IPS-NIHi7 (cell line): ENCODE results near the gene MBOAT1.
"Not testable (repeated sequence)": the region's sequence is repeated elsewhere in the genome, so short reads cannot be mapped to it uniquely, and the experiment has no call there.

Experiments
- DNase-seq: peaks from one replicate; pipeline ENCODE4 v3.0.0; 2012; ENCODE audit warnings: mixed read lengths; ENCODE audit errors: extremely low spot score

MBOAT1 gene, protein sequence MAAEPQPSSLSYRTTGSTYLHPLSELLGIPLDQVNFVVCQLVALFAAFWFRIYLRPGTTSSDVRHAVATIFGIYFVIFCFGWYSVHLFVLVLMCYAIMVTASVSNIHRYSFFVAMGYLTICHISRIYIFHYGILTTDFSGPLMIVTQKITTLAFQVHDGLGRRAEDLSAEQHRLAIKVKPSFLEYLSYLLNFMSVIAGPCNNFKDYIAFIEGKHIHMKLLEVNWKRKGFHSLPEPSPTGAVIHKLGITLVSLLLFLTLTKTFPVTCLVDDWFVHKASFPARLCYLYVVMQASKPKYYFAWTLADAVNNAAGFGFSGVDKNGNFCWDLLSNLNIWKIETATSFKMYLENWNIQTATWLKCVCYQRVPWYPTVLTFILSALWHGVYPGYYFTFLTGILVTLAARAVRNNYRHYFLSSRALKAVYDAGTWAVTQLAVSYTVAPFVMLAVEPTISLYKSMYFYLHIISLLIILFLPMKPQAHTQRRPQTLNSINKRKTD

GRCh38 chr6:20212392-20213111, at the start of gene MBOAT1:
TSS of gene MBOAT1 (minus strand) at chr6:20212469. CDS start at chr6:20212234, 235 bp downstream.
- peak; percentile 80 for DNase-seq

DNA sequence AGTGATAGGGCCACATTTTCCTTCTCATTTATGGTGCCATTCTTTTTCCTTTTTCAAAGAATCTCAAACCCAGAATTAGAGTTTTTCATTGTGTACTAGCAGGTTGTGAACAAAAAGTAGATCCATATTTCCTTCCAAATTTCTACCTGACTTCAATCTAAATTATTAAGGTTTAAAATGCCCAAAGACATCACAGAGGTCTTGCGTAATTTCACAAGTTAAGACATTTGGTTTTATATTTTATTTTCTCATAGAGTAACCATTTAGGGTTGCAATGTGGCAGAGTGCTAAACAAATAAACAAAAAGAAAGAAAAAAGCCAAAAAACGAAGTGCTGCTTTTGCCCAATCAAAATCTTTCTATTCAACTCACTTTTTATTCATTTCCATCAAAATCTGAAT, 49.4 kb upstream of the MBOAT1 start:
- DNase-seq: no peak

- no peak for DNase-seq
Measured at GRCh38 chr6:20260360-20260759, 48.1 kb upstream of the MBOAT1 start.

DNA sequence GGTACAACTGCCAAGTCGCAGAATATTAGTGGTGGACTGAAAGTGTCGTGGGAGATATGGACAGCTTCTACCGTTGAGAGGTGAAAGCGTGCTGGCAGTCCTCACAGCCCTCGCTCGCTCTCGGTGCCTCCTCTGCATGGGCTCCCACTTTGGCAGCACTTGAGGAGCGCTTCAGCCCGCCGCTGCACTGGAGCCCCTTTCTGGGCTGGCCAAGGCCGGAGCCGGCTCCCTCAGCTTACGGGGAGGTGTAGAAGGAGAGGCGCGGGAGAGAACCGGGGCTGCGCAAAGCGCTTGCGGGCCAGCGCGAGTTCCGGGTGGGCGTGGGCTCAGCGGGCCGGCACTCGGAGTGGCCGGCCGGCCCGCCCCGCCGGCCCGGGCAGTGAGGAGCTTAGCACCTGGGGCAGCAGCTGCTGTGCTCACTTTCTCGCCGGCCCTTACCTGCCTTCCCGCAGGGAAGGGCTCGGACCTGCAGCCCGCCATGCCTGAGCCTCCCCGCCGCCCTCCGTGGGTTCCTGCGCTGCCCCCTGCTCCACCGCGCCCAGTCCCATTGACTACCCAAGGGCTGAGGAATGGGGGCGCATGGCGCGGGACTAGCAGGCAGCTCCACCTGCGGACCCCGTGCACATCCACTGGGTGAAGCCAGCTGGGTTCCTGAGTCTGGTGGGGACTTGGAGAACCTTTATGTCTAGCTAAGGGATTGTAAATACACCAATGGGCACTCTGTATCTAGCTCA, 47.2 kb upstream of the MBOAT1 start:
- DNase-seq: no peak

- DNase-seq: no peak
Measured at GRCh38 chr6:20255428-20255827, 43.2 kb upstream of the MBOAT1 start.

DNA sequence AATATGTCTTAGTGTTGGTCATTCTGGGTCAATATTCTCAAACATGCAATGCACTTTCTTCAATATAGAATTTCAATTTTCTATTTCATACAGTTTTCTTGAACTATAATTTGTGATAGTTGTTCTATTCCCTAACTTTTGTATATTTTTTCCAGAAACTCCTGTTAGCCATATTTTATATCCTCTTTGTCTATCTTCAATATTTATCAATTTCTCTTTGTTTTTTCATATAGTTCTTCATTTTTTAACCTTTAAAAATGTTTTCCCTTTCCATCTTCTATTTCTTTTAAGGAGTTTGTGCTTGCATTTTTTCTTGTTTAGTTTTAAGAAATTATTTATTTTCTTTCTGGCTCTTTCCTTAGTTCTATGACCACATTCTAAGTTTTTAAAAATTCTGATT, 42.0 kb upstream of the MBOAT1 start:
- no peak for DNase-seq

DNA sequence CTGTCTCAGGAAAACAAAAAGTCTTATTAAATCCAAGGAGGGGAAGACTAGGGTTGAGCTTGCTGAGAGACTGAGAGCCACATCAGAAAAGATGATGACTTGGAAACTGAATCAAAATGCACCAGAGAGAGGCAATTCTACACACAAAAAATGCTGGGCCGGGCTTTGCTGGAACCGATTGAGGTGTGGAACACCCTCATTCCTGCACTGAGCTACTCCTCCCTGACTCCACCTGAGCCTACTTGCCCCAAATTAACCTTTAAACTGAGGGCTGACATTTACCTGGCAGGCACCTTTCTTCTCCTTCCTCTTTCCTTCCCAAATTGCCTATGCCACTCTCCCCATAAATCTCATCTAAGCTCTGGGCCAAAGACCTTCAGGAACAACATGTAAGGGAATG, 40.8 kb upstream of the MBOAT1 start:
- no peak for DNase-seq

- no peak for DNase-seq
Measured at GRCh38 chr6:20252311-20252710, 40.0 kb upstream of the MBOAT1 start.

DNA sequence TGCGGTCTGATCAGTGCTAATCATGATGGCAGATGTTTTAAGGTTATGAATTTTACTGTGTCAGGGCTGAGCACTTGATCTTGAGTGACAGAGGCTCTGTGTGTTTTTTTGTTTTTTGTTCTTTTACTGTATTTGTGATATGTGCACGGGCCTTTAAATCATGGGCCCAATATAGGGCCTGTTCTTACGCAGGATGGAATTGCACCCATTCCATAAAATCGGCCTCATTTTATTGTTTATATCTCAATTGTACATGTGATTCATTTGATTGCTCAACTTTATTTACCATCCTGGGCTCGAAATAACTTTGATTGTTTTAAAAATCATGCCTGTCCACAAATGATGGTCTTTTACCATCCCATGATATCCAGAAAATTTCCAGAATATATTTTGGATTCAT, 39.3 kb upstream of the MBOAT1 start:
- no peak for DNase-seq

DNA sequence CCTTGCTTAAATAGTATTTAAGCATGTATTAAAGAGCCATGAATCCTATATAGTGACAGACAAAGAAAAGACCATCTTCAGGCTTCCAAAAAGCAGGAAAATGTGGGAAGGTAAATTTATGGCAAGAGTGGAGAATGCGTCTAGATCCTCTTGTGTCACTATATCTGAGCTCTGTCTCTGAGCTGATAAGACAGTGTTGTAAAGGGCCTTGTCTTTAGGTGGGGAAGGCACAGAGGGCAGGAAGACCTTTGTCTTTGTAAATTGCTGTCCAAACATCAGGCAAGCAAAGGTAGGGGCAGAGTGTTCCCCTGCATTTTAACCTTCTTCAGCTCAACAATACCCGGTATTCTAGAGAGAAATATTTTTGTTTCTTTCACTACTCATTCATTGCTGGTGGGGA, 33.9 kb upstream of the MBOAT1 start:
- no peak for DNase-seq

DNA sequence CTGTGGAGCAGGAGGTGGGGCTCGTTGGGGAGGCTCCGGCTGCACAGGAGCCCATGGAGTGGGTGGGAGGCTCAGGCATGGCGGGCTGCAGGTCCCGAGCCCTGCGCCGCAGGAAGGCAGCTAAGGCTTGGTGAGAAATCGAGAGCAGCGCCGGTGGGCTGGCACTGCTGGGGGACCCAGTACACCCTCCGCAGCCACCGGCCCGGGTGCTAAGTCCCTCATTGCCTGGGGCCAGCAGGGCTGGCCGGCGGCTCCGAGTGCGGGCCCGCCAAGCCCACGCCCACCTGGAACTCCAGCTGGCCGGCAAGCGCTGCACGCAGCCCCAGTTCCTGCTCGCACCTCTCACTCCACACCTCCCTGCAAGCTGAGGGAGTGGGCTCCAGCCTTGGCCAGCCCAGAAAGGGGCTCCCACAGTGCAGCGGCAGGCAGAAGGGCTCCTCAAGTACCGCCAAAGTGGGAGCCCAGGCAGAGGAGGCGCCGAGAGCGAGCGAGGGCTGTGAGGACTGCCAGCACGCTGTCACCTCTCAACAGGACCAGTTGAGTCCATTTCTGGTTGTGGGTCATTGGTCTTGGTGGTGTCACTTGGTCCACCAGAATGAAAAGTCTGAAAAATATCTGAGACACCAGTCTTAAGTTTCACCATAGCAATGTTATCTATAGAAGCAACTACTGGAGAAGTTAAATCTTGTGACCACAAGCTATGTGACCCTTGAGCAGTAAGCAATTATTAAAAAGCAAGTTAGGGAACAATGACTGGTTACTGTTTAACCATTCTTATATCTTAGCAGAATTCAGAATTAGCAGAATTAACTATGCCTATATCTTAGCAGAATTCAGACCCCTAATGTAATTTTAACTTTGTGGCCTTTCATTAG, 32.8 kb upstream of the MBOAT1 start:
- not testable (repeated sequence) for DNase-seq

DNA sequence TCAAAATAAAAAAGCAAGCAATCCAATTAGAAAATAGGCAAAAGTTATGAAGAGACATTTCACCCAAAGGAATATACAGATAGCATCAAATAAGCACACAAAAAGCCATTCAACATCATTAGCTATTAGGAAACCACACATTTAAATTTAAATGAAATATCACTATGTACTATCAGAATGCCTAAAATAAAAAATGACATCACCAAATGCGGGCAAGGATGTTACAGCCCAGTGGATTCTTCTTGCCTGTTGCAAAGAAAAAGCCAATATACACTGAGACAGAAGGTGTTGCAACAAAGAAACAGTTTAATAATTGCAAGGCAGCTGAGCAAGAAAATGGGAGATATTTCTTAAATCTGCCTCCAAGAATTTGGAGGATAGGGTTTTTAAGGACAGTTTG, 31.0 kb upstream of the MBOAT1 start:
- no peak for DNase-seq

DNA sequence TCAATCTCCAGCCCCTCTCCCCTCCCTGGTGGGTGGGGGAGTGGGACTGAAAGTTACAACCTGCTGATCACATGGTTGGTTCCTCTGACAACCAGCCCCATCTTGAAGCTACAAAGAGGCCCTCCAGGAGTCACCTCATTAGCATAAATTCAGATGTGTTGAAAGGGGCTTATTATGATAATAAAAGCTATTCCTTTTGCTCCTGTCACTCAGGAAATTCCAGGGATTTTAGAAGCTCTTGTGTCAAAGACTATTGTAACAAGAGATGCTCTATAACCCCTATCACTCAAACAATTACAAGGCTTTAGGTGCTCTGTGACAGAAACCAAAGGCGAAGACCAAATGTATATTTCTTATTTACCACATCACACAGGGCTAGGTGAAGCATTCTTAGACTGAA, 30.1 kb upstream of the MBOAT1 start:
- DNase-seq: no peak

DNA sequence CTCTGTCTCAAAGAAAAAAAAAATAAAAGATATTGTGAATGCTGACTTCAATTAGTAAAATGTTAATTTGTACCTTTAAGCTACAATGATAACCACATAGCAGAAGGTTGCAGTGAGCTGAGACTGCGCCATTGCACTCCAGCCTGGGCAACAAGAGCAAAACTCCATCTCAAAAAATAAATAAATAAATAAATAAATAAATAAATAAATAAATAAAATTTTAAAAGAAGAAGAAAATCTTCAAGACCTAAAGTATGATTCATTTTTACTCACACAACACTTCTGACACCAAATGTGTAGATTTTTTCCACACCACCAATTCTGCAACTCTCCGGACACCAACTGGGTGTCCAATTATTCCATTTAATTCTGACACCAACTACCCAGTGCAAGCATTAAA, 28.8 kb upstream of the MBOAT1 start:
- DNase-seq: no peak

GRCh38 chr6:20238688-20239587, 26.7 kb upstream of the MBOAT1 start:
- no peak for DNase-seq

GRCh38 chr6:20237677-20238460, 25.6 kb upstream of the MBOAT1 start:
- no peak for DNase-seq

- DNase-seq: no peak
Measured at GRCh38 chr6:20236909-20237600, 24.8 kb upstream of the MBOAT1 start.

DNA sequence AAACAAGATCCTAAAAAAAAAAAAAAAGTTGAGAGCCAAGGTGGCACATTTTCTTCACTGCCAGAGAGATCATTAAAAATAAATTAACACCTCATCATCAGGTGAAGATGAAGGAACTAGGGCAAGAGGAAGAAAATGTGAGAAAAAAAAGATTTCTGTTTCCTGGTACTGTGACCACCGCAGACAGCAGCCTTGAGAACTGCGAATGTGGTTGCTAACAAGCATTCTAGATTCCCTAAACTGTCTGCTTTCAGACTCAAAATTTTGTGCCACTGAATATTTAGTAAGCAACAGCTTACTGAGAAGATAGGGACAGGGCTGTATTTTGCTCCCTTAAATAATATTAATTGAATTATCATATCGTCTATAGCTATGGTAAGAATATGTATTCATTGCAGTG, 24.1 kb upstream of the MBOAT1 start:
- no peak for DNase-seq

GRCh38 chr6:20235041-20235440, 22.8 kb upstream of the MBOAT1 start:
- no peak for DNase-seq
